D341Med (cell line): ENCODE results near the gene CROCC2.

ENCODE experiments used
- DNase-seq: peaks from one replicate; pipeline ENCODE4 v3.0.0; 2012; ENCODE audit warnings: low spot score

CROCC2 gene

GRCh38 chr2:241037498-241037897, 131.4 kb downstream of the CROCC2 start:
- no peak for DNase-seq

- DNase-seq = no peak
Measured at GRCh38 chr2:241038374-241039180, 132.4 kb downstream of the CROCC2 start.

GRCh38 chr2:241039416-241039815, 133.3 kb downstream of the CROCC2 start:
- no peak for DNase-seq

GRCh38 chr2:241040081-241040803, 134.1 kb downstream of the CROCC2 start:
- no peak for DNase-seq

- no peak for DNase-seq
Measured at GRCh38 chr2:241041589-241042158, 135.5 kb downstream of the CROCC2 start.
